GM18505 (cell line): Measurements from ENCODE around the gene CAPZA2.
"Not testable (repeated sequence)": the region's sequence is repeated elsewhere in the genome, so short reads cannot be mapped to it uniquely, and the experiment has no call there.

Source experiments
- ATAC-seq: cut with Tn5 transposase; IDR thresholded peaks from one replicate; pipeline ENCODE4 v1.9.1; 2021; ENCODE audit not compliant: unreplicated experiment
- POLR2A ChIP-seq: IDR thresholded peaks from 4 replicates; pipeline ENCODE4 v1.6.1; 2011; ENCODE audit warnings: borderline replicate concordance; ENCODE audit not compliant: insufficient read depth, insufficient read length; ENCODE audit errors: extremely low read depth

CAPZA2 gene

DNA sequence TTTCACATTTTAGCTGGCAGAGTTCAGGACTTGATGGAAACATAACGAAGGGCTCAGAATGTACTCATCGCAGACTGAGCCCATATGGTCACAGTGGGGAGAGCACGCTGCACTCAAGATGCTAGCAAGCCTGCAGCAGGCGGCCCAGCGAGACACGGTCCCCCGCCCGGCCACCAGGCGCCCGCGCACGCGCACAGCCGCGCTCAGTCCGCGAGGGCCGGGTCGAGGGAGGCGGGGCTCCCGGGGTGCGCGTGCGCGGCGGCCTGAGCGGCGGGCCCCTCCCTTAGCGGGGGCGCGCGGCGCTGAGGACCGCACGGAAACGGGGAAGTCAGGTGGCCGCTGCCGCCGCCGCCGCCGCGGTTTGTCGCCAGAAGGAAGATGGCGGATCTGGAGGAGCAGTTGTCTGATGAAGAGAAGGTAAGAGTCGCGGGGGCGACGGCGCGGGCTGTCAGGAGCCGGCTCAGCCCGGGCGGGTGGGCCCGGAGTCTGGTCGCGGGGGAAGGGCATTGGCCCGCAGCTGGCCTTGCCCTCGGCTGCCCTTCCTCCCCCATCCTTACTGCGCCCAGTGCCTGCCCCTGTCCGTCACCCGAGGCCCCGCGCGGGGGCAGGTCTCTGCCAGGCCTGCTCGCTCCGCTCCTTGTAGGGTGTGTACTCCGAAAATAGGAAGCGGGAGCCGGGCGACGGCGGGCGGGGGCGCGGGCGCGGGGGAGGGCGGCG lies at the start of gene CAPZA2:
TSS of gene CAPZA2 (plus strand) at position 354 of the 717 bp plus-strand sequence. CDS start at position 379, 25 bp downstream.
- TF ChIP-seq POLR2A: peak; percentile 94

DNA sequence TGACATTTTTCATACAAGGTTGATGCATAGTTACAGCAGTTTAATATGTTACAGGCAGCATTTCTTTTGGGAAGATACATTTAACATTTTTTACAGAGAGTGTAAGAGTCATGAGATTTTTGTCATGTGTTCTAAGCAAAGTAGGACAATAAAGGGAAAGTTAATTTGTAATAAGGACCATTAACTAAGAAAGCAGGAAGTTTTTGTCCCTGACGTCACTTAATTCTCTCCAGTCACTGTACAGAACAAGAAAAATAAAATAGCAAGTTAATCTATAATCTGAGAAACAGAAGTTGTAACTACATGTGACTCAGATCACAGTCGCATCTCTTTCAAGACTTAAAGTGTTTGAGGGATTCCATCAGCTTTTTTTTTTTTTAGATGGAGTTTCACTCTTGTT lies 49.5 kb upstream of the CAPZA2 start:
- no peak for TF ChIP-seq POLR2A
- ATAC-seq: no peak

More for the DNA sequence above, at the start of gene CAPZA2:
- peak; percentile 92 for ATAC-seq

DNA sequence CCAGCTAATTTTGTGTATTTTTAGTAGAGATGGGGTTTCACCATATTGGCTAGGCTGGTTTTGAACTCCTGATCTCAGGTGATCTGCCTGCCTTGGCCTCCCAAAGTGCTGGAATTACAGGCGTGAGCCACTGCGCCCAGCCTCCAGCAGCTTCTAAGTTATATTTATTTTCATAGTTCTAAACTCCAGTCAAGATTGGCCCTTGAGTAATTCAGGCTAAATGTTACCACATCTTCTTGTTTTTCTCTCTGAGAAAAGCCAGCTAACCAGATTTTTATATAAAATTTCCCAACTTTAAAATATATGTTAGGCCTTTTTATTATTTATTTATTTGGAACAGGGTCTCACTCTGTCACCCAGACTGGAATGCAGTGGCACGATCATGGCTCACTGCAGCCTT lies 49.0 kb upstream of the CAPZA2 start:
- not testable (repeated sequence) for ATAC-seq

DNA sequence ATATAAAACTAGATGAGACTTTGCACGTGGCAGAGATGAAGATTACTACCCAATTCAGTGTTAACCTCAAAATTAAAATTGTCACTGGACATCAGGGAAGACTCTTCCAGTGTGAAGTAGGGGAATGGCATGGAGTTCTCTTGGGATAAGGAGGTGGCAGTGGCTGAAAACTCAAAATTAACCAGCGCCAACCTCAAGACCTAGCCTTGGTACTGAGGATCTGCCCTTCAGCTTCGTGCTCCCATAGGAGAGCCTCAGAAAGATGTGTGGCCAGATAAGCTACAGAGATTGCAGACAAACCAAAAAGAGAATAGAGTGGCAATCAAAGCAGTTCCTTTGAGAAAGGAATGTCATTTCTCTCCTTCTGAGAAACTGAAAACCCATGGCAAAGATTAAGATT lies 47.3 kb upstream of the CAPZA2 start:
- no peak for ATAC-seq
- no peak for TF ChIP-seq POLR2A

DNA sequence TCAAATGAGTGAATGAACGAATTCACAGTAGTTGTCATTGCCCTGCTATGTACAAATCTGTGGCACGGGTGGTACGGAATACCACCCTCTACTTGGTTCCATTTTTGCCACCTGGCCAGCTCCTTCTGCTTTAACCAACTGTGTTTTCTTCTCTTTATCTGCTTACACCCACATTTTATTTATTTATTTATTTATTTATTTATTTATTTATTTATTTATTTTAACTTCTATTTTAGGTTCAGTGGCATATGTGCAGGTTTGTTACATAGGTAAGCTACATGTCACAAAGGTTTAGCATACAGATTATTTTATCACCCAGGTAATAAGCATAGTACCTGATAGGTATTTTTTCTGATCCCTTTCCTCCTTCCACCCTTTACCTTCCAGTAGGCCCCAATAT lies 42.2 kb upstream of the CAPZA2 start:
- no peak for ATAC-seq
- TF ChIP-seq POLR2A: no peak

DNA sequence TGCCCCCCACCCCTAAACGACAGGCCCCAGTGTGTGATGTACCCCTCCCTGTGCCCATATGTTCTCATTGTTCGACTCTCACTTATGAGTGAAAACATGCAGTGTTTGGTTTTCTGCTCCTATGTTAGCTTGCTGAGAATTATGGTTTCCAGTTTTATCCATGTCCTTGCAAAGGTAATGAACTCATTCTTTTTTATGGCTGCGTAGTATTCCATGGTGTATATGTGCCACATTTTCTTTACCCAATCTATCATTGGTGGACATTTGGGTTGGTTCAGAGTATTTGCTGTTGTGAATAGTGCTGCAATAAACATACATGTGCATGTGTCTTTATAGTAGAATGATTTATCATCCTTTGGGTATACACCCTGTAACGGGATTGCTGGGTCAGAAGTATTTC lies 40.7 kb upstream of the CAPZA2 start:
- not testable (repeated sequence) for ATAC-seq

DNA sequence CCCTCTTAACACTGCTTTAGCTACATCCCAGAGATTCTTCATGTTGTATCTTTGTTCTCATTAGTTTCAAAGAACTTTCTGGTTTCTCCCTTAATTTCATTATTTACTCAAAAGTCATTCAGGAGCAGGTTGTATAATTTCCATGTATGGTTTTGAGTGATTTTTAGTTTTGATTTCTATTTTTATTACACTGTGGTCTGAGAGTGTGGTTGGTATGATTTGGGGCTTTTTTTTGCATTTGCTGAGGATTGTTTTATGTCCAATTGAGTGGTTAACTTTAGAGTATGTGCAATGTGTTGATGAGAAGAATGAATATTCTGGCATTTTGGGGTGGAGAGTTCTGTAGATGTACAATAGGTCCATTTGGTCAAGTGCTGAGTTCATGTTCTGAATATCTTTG lies 37.9 kb upstream of the CAPZA2 start:
- TF ChIP-seq POLR2A: no peak

DNA sequence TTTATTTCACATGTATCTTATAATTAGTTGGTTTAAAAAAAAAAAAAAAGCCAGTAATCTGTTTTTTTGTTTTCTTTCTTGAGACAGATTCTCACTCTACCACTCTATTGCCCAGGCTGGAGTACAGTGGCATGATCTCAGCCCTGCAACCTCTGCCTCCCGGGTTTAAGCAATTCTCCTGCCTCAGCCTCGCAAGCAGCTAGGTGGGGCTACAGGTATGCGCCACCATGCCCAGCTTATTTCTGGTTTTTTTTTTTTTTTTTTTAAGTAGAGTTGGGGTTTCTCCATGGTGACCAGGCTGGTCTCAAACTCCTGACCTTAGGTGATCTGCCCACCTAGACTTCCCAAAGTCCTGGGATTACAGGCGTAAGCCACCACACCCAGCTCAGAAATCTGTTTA lies 34.1 kb upstream of the CAPZA2 start:
- TF ChIP-seq POLR2A: no peak
- ATAC-seq: no peak

More for the DNA sequence above, 37.9 kb upstream of the CAPZA2 start:
- ATAC-seq: no peak

DNA sequence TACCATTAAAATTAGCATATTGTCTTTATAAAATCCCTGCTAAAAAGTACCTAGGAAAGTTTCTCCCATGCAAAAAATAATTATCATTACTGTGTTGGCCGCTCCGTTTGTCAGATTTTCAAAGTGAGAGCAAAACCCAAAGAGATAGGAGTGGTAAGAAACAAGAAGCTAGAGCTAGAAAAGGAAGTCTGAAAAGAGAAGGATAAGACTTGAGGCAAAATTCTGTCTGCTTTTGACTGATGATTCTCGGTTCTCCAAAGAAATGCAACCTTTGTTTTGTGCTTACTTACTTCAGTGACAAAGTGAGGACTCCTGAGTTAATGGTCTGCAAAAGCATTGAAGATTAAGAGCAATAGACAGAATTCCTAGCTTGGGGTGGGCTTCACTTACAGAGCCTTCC lies 33.3 kb upstream of the CAPZA2 start:
- TF ChIP-seq POLR2A: no peak
- ATAC-seq: no peak

DNA sequence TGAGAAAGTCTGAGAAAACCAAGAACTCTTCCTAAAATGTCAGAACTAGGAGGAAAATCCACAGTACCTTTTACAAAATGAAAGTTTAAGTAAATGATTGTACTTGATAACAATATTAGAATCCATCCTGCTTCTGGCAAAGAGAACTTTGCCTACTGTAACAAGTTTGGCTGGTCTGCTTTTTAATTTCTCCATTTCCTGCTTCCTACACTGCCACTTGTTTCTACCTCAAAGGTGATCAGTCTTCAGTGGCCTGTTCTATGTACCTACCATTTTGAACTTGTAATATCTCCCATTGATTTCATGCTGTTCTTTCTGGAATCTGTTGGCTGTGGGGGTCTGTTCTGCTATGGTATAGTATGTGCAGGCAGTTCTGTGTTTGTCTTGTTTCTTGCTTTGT lies 32.9 kb upstream of the CAPZA2 start:
- no peak for TF ChIP-seq POLR2A
- ATAC-seq: no peak

DNA sequence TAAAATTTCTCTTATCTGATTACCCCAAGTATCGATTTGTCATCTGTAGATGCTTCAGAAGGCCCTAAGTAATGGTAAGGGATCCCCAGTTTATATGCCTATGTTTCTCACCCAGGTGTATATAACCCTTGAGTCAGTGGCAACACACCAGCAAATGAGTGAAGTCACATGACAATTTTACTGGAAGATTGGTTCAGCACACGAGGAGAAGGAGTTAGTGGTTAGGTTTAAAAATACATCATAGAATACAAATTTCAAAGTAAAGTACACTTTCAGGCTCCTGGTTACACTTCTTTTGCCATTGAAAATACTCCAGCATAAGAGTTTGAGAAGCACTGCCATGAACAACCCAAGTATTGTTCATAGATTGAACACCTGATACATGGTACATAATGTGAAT lies 29.7 kb upstream of the CAPZA2 start:
- TF ChIP-seq POLR2A: no peak
- ATAC-seq: no peak

DNA sequence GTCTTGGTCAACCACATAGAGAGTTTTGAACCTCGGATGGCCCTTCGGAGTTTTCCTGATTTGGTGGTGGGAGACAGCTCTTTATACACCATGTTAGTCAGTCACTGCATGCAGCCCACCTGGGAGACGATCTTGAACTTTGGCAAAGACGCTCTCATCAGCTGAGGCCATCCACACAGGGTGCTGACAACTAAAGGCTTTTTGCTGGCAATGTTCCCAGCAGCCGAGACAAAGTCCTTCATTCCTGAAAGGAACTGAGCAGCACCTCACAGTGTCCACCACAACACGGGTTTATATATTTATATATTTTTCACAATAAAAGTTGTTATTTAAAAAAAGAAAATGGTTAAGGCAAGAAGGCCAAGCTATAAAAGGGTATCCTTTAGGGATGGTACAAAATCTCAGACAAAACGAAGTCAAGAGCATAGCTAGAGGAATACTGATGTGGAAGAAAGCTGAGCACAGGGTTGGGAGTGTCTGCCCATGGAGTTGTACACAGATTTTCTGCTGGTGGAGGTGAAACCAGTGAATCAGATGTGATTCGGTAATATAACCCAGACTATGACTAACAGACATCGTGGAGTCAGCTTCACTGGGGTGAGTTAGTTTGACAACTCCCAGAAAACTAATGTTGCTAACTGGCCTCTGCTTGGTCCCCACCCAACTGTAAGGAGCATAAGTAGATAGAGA lies 27.4 kb upstream of the CAPZA2 start:
- ATAC-seq: no peak
- no peak for TF ChIP-seq POLR2A

DNA sequence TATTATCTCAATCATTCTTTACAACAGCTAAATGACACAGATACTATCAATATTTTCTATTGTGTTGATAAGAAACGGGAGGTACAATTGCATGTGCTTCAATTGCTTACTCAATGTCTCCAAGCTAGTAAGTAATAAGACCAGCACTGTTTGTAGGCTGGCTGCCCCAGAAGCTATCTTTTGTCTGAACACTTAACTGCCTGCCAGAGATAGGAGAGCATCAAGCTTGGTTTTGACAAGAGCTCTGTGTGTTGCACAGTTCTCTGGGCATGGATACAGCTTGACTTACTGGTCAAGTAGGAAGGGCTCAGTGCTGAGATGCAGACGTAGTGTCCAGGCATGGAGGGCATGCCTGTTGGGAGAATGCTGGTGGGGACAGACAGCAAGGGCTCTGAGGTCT lies 26.3 kb upstream of the CAPZA2 start:
- no peak for TF ChIP-seq POLR2A

DNA sequence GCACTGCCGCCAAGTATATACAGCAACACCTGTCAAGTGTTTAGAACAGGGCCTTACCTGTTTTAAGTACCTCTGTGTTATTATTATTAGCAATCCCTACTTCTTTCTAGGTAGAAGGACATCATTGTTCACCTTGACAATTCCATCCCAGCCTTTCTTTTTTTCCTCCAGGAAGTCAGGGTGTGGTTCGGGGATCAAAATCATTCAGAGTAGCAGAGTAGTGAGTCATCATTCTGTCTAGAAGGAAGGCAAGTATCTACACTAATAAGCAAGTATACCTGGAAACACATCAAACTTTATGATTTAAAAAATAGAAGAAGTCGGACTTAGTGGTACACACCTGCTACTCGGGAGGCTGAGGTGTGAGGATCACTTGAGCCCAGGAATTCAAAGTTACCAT lies 25.5 kb upstream of the CAPZA2 start:
- no peak for ATAC-seq
- no peak for TF ChIP-seq POLR2A

More for the DNA sequence above, 26.3 kb upstream of the CAPZA2 start:
- ATAC-seq: no peak
